ENCODE measurements around the gene ANKRD40CL.
A peak's percentile ranks its signal among the peaks of the same experiment; 100 is the strongest.

GRCh38 chr17:50783193-50783660 lies 15.9 kb upstream of the ANKRD40CL start:
- TF ChIP-seq CTCF (IDR thresholded peaks at IDR 0.05): peak; percentile 98
- TF ChIP-seq ZFX (IDR thresholded peaks at IDR 0.05; ENCODE audit: borderline replicate concordance): no peak
